HFF-Myc (cell line): ENCODE results near the gene SMG6.

Source experiments
- DNase-seq: peaks from one replicate; pipeline ENCODE4 v3.0.0-alpha.2; 2011; ENCODE audit warnings: low read depth; ENCODE audit errors: extremely low read depth
- H3K4me3 ChIP-seq: replicated peaks from 2 replicates; pipeline ENCODE4 v1.5.1; 2011; ENCODE audit warnings: low read depth, mild to moderate bottlenecking, control low read depth, low read length
- CTCF ChIP-seq: IDR thresholded peaks from 2 replicates; pipeline ENCODE4 v1.5.1; 2012; ENCODE audit warnings: mild to moderate bottlenecking, low read depth, low read length, control low read depth; ENCODE audit errors: missing control alignments

The SMG6 gene

DNA sequence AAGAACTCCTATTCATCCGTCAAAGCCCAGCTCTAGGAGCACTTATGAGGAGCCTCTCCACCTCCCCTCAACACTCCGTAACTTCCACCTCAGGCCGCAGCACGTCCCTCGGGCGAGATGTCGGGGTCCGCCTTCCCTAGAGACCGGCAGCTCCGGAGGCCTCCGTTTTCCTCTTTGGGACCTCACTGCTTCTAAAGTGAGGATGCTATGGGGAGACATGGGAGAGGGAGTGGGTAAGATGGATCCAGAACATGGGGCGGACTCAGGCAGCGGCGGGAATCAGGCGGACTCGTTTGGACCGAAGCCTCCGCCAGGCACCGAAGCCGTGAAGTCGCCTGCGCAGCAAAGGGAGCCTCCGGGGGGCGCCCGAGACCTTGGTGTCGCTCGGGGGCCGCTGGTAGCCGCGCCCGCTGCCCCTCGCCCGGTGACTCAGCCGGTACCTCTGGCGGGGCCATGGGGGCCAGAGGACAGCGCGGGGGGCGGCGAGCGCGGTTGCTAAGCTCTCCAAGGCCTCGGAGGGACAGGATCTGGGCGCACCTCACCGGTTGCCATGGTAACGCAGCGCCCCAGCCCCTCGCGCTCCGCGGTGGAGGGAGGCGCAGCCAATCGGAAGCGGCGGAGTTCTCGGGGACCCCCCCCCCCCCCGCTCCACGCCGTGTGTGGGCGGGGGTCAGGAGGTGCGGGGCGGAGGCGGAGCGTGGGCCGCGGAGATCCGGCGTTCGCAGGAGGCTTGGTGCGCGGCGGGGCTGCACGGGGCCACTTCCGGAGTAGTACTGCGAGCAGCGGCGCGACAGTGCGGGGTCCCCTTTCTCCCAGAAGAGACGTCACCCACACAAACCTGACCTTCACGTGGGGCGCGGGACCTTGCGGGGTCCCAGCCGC lies 250.0 kb downstream of the SMG6 start:
- TF ChIP-seq CTCF, result peak; percentile 67
- DNase-seq, result no peak
- H3K4me3 ChIP-seq, result peak overlapping the region; percentile 81

- TF ChIP-seq CTCF, result no peak
- no peak for DNase-seq
- no peak overlapping the region for H3K4me3 ChIP-seq
These were observed 251.5 kb downstream of the SMG6 start for GRCh38 chr17:2051933-2052559.

DNA sequence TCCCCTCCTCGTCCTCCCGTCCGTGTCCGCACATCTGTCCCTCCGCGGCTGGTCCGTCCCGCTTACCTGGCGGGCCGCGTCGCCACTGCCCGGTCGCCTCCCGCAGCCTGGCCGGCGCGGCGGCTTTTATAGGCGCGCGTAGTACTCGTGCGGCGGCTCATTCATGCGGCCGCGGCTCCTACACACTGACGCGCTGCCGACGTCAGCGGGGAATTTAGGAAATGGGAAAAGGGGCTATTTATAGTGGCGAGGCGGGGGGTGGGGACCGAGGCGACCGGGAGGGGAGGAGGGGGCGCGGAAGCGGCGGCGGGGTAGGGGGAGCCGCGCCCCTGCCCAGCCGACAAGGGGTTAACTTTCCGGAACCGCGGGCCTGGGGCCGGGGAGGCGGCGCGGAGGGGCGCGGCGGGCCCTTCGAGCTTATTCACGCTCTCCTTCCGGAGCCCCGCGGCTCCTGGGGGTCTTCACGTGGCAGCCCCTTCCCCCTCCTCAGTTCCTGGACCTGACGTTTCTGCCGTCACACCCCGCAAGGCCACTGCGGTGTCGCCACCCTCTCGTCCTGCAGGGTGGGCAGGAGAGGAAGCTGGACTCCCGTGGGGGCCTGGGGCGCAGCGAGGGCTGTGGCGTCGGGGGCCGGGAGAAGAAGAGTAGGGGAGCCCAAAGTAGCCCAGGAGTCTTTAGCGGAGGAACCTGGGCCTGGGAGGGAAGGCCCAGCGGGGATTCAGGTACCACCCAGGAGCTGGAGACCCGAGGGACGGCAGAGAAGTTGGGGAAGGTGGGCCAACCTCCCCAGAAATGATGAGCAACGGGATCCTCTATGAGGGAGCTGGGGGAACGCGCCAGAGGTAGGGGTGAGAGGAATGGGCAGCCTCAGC lies 252.3 kb downstream of the SMG6 start:
- DNase-seq, result no peak

DNA sequence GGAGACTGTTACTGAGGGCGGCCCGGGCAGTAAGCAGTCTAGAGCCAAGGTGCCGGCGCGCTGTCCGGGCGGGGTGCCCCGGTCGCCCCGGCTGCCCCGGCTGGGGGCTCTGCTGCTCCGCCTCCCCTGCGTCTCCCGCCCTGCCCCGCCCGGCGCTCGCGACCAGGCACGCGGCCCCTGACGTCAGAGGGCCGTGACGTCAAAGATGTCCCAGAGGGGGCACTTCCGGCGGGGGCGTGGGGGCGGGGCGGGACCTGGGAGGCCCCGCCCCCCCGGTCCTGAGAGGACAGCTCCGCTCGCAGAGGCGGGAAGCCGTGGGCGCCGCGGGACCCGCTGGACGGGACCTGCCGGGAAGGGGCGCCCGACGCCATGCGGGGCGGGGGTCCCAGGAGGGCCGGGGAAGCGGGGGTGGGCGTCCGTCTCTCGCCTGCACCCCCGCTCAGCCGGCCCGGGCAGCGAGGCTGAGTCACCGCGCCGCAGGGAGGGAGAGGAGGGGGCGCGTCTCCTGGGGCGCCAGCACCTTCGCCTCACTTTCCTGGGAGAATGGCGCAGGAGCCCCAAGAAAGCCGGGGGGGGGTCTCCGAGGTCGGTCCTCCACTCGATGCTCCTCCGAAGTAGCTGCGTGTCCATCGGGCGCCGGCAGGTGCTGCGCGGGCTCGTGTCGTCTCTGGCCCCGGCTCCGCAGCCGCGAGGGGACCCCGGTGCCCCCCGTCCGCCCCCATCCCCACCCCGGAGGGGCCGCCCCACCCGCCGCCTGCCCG lies 253.1 kb downstream of the SMG6 start:
- peak overlapping the region; percentile 36 for H3K4me3 ChIP-seq
- no peak for TF ChIP-seq CTCF
- no peak for DNase-seq

More for the DNA sequence above, 252.3 kb downstream of the SMG6 start:
- H3K4me3 ChIP-seq, result peak overlapping the region; percentile 36
- no peak for TF ChIP-seq CTCF

DNA sequence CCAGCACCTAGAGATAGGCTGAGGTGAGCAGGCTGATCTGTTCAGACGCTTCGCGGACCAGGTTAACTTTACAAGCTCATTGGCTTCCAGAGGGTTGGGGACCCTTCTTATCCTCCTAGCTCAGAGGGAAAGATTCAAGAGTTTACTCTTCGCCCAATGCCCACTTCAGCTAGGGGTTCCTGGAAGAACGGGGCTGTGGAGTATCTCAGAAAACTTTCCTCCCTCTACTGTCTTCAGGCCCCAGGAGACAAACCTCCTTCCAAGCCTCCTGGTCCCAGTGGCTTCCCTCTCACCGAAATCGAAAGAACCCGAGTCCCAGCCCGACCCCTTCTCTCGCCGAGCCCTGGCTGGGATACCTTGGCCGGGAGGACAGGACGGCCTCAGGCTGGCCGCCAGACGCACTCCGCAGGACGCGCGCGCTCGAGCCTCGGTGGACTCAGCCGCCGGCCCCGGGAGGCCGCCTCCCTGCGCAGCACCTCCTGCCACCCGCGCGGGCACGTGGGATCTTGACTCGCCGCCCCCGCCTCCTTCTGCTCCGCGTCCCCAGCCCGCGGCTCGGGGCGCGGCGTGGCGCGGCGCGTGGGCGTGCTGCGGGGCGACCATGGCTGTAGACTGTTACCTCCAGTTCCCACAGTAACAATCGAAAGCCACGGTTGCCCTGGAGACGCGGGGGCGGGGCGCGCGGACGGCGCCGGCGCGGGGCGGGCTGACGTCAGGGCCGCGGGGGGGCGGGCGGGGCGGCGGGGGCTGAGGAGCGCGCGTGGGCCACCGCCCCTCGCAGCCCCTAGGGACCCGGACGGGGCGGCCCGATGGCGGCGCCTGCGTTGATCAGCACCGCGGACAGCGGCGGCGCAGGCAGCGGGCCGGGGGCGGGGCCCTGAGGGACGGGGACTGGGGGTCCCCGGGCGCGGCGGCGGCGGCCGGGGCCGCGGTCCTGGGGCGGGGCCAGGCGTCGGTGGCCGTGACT lies 254.0 kb downstream of the SMG6 start:
- peak overlapping the region; percentile 60 for H3K4me3 ChIP-seq
- DNase-seq, result no peak
- TF ChIP-seq CTCF, result no peak
